HepG2 (cell line): Measurements from ENCODE around the gene MTCL1.

Experiments used
- RFXAP ChIP-seq: sonication (generic); formaldehyde crosslinking; IDR thresholded peaks from 2 replicates; pipeline ENCODE4 v1.4.0; 2020; ENCODE audit warnings: missing genetic modification reagents, borderline replicate concordance
- ZNF275 ChIP-seq: sonication (generic); formaldehyde crosslinking; IDR thresholded peaks from 2 replicates; pipeline ENCODE4 v1.8.0; 2022; ENCODE audit warnings: missing genetic modification reagents, mild to moderate bottlenecking, inconsistent platforms, borderline replicate concordance

GRCh38 chr18:8689517-8689916 is 15.8 kb upstream of the MTCL1 start:
- TF ChIP-seq ZNF275 (no peak), RFXAP (no peak)
